Activated CD8-positive, alpha-beta T cell treated with anti-CD3 and anti-CD28 coated beads for 36 hours (primary cell): ENCODE measurements around the gene GPR160. TPM values are rescaled to one million over a fixed set of nuclear protein-coding genes. Genes with fewer than 3 reads are reported as not detected.

Source experiments
- ATAC-seq: fragments of 200-7000 bp; cut with Tn5 transposase; one replicate; pipeline ENCODE4 v1.10.0; 2021; ENCODE audit warnings: mild to moderate bottlenecking, moderate library complexity
- CTCF ChIA-PET: fragments of 350-600 bp; sonication (Branson Sonifier 250); formaldehyde crosslinking; loops from one replicate; lab custom pipeline; 2021; ENCODE audit warnings: antibody characterized with exemption; lab: Charles Lee
- POLR2A ChIA-PET: fragments of 350-600 bp; sonication (Branson Sonifier 250); formaldehyde crosslinking; loops from one replicate; lab custom pipeline; 2021; ENCODE audit warnings: antibody characterized with exemption; lab: Charles Lee
- DNase-seq: peaks from one replicate; pipeline ENCODE4 v3.0.0-alpha.2; 2020
- H3K27ac Mint-ChIP-seq: one replicate; pipeline ENCODE4 v1.8.0; 2021; ENCODE audit warnings: mild to moderate bottlenecking, mixed read lengths
- H3K27me3 Mint-ChIP-seq: one replicate; pipeline ENCODE4 v1.8.0; 2021; ENCODE audit warnings: mixed read lengths
- H3K36me3 Mint-ChIP-seq: one replicate; pipeline ENCODE4 v1.8.0; 2021; ENCODE audit warnings: low read depth, mixed read lengths
- H3K4me1 Mint-ChIP-seq: one replicate; pipeline ENCODE4 v1.8.0; 2021; ENCODE audit warnings: low read depth, mixed read lengths
- H3K4me3 Mint-ChIP-seq: one replicate; pipeline ENCODE4 v1.8.0; 2021; ENCODE audit warnings: mild to moderate bottlenecking, moderate library complexity, mixed read lengths
- H3K9me3 Mint-ChIP-seq: one replicate; pipeline ENCODE4 v1.8.0; 2021; ENCODE audit warnings: mixed read lengths
- intact Hi-C: fragments of 100-400 bp; cut with micrococcal nuclease; formaldehyde crosslinking; loops from one replicate; pipeline ENCODE4 v1.10.0; 2022
- total RNA-seq, 2 experiments: library from RNA; stranded (reverse); gene quantifications; one replicate each; pipeline ENCODE4 v1.2.3, GENCODE V29; 2021
- TF ChIP-seq, protein P1 (sequence below): fragments of 200-600 bp; IDR thresholded peaks from one replicate; pipeline ENCODE4 v1.8.0; 2022; ENCODE audit warnings: antibody characterized with exemption, mild to moderate bottlenecking

Gene GPR160
- total RNA-seq, 2 experiments from 2014 or later, result 6.2 to 8.2 TPM

DNA sequence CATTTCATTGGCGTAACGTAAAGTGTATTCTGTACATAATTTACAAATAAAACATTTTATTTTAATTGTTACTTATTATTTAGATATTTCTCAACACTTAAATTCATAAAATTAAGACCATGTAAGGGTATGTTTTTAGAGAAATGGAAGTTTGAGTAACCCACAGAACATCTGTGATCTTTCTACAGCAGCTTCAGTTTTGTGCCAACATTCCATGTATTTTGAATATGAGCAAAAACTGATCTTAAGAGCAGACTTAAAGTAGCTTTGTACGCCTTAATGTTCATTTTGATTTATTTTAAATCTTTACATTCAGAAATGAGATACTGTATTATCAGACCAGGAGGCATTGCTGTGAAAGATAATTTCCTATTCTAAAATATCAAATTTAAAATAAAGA lies 44.0 kb upstream of the GPR160 start:
- no peak overlapping the region for H3K27ac Mint-ChIP-seq
- ATAC-seq (no peak), DNase-seq (no peak)
- H3K27me3 Mint-ChIP-seq, result no peaks in the 10 kb centered on the region
- H3K9me3 Mint-ChIP-seq, result no peaks in the 10 kb centered on the region
- H3K4me1 Mint-ChIP-seq, result peaks cover 4% of the 10 kb centered on the region
- intact Hi-C loops, result no loop called here
- ChIA-PET POLR2A (no interaction called here), CTCF (no interaction called here)
- TF ChIP-seq, protein P1, sequence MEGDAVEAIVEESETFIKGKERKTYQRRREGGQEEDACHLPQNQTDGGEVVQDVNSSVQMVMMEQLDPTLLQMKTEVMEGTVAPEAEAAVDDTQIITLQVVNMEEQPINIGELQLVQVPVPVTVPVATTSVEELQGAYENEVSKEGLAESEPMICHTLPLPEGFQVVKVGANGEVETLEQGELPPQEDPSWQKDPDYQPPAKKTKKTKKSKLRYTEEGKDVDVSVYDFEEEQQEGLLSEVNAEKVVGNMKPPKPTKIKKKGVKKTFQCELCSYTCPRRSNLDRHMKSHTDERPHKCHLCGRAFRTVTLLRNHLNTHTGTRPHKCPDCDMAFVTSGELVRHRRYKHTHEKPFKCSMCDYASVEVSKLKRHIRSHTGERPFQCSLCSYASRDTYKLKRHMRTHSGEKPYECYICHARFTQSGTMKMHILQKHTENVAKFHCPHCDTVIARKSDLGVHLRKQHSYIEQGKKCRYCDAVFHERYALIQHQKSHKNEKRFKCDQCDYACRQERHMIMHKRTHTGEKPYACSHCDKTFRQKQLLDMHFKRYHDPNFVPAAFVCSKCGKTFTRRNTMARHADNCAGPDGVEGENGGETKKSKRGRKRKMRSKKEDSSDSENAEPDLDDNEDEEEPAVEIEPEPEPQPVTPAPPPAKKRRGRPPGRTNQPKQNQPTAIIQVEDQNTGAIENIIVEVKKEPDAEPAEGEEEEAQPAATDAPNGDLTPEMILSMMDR, result no peak
- no peak overlapping the region for H3K4me3 Mint-ChIP-seq
- peaks cover 18% of the 10 kb centered on the region for H3K36me3 Mint-ChIP-seq

DNA sequence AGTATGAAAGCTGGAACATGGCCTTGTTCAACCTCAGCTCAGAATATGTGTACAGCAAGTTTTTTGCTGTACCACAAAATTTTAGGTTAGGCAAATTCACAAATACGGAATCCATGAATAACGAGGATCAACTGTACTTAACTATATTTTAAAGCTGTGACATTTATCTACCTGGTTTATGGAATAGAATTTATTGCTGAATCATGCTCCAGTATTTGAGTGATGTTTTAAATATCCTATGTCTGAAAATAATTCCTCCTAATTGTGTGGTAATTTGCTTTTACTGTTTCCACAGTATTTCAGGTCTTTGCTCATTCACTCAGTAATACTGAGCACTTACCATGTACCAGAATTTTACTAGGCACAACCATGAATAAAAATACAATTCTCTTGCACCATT lies 41.7 kb upstream of the GPR160 start:
- peaks cover 25% of the 10 kb centered on the region for H3K36me3 Mint-ChIP-seq
- no peaks in the 10 kb centered on the region for H3K27me3 Mint-ChIP-seq
- DNase-seq (no peak), ATAC-seq (no peak)
- POLR2A ChIA-PET, result interaction anchor here (0.6 kb wide), 1 partner anchor 10 kb away, joined by 3 read pairs; no protein-coding TSS in a partner anchor
- H3K4me3 Mint-ChIP-seq, result no peak overlapping the region
- H3K4me1 Mint-ChIP-seq, result peaks cover 13% of the 10 kb centered on the region
- no peak overlapping the region for H3K27ac Mint-ChIP-seq
- TF ChIP-seq, protein P1, result no peak
- H3K9me3 Mint-ChIP-seq, result no peaks in the 10 kb centered on the region
- intact Hi-C loops, result no loop called here
- CTCF ChIA-PET, result interaction anchor here (0.7 kb wide), 1 partner anchor 42 kb away, joined by 3 read pairs; no protein-coding TSS in a partner anchor

DNA sequence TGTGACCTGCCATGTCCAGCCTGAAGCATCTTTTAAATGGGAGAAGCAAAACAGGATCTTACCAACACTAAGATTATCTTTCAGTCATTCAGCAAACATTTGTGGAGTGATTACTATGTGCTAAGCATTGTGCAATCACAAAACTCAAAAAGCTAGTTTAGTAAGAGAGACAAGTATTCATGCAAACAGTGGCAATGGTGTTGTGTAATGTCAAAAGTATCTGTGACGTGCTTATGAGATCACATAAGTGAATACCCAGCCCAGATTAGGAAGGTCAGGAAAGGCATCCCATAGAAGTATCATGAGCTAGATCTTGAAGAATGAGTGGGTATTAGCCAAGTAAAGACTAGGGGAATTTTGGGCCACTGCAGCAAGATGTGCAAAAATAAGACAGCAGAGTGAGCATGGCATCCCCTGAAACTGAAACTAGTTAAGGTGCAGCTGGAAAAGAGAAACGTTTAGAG lies 39.1 kb upstream of the GPR160 start:
- intact Hi-C loops, result no loop called here
- Mint-ChIP-seq H3K4me3 (no peak overlapping the region), H3K4me1 (peaks cover 24% of the 10 kb centered on the region), H3K27me3 (no peaks in the 10 kb centered on the region), H3K27ac (peak overlapping the region; percentile 69), H3K9me3 (no peaks in the 10 kb centered on the region), H3K36me3 (peaks cover 19% of the 10 kb centered on the region)
- POLR2A ChIA-PET, result no interaction called here
- DNase-seq, result no peak
- peak; percentile 31 for ATAC-seq
- TF ChIP-seq, protein P1, result no peak
- CTCF ChIA-PET, result interaction anchor here (1.9 kb wide), 1 partner anchor 32 kb away, joined by 5 read pairs; the partner anchor contains the start of gene SEC62

DNA sequence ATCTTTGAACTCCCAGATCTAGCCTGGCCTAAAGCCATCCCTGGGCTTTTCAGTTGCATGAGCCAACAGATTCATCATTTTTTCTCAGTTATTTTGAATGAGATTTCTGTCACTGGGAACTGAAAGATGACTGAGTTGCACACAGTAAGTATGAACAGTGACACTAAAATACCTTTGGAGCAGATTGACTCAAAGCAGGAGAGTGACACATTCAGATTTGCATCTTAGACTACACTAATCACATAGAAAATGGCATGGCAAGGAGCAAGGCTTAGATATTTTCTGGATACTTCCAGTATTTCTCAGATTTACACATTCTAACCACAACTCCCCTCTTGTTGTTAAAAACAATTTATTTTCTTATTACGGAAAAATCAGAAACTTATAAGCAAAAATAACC lies 38.4 kb upstream of the GPR160 start:
- ATAC-seq (peak; percentile 87), DNase-seq (no peak)
- TF ChIP-seq, protein P1, result no peak
- peak overlapping the region; percentile 69 for H3K27ac Mint-ChIP-seq
- H3K4me1 Mint-ChIP-seq, result peaks cover 29% of the 10 kb centered on the region
- intact Hi-C loops, result no loop called here
- no peaks in the 10 kb centered on the region for H3K9me3 Mint-ChIP-seq
- H3K4me3 Mint-ChIP-seq, result no peak overlapping the region
- peaks cover 19% of the 10 kb centered on the region for H3K36me3 Mint-ChIP-seq
- ChIA-PET CTCF (interaction anchor here (1.9 kb wide), 1 partner anchor 33 kb away, joined by 5 read pairs; the partner anchor contains the start of gene SEC62), POLR2A (no interaction called here)
- no peaks in the 10 kb centered on the region for H3K27me3 Mint-ChIP-seq

DNA sequence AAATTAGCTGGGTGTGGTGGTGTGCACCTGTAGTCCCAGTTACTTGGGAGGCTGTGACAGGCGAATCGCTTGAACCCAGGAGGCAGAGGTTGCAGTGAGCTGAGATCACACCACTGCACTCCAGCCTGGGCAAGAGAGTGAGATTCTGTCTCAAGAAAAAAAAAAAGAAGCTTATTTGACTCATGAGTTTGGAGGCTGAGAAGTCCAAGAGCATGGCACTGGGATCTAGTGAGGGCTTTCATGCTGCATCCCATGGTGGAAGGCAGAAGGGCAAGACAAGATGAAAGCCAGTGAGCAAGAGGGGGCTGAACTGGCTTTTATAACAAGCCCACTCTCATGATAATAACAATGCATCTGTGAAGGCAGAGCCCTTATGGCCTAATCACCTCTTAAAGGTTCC lies 37.7 kb upstream of the GPR160 start:
- peaks cover 29% of the 10 kb centered on the region for H3K4me1 Mint-ChIP-seq
- no peak overlapping the region for H3K27ac Mint-ChIP-seq
- H3K9me3 Mint-ChIP-seq, result no peaks in the 10 kb centered on the region
- peaks cover 19% of the 10 kb centered on the region for H3K36me3 Mint-ChIP-seq
- DNase-seq, result no peak
- intact Hi-C loops, result no loop called here
- ChIA-PET CTCF (interaction anchor here (1.4 kb wide), 1 partner anchor 54 kb away, joined by 4 read pairs; no protein-coding TSS in a partner anchor), POLR2A (no interaction called here)
- no peak overlapping the region for H3K4me3 Mint-ChIP-seq
- ATAC-seq, result no peak
- no peaks in the 10 kb centered on the region for H3K27me3 Mint-ChIP-seq
- TF ChIP-seq, protein P1, result no peak
